ENCODE results near the gene ZNF343.

GRCh38 chr20:2449386-2449785 is 59.3 kb downstream of the ZNF343 start:
- TF ChIP-seq CTCF (IDR thresholded peaks at IDR 0.05) (no peak), POLR2A (IDR thresholded peaks at IDR 0.05) (no peak)

Data from thyroid gland (tissue), 4 donors.